ENCODE data around the gene CELF4.

Gene CELF4

GRCh38 chr18:37335409-37335736 lies 230.2 kb downstream of the CELF4 start:
- TF ChIP-seq GATA3 (IDR thresholded peaks at IDR 0.05; ENCODE audit: low read depth, low read length) (no peak), GATA2 (IDR thresholded peaks at IDR 0.05; ENCODE audit: low read depth, low read length) (no peak)

GRCh38 chr18:37334631-37335408 lies 230.8 kb downstream of the CELF4 start:
- TF ChIP-seq GATA3 (IDR thresholded peaks at IDR 0.05; ENCODE audit: low read depth, low read length) (no peak), GATA2 (IDR thresholded peaks at IDR 0.05; ENCODE audit: low read depth, low read length) (peak; percentile 73)

- TF ChIP-seq GATA2 (IDR thresholded peaks at IDR 0.05; ENCODE audit: low read depth, low read length) (no peak), GATA3 (IDR thresholded peaks at IDR 0.05; ENCODE audit: low read depth, low read length) (no peak)
Measured at GRCh38 chr18:37332628-37333420, 232.8 kb downstream of the CELF4 start.

GRCh38 chr18:37332219-37332618 lies 233.4 kb downstream of the CELF4 start:
- TF ChIP-seq GATA3 (IDR thresholded peaks at IDR 0.05; ENCODE audit: low read depth, low read length) (no peak), GATA2 (IDR thresholded peaks at IDR 0.05; ENCODE audit: low read depth, low read length) (no peak)

- no peak for TF ChIP-seq GATA3 (IDR thresholded peaks at IDR 0.05; ENCODE audit: low read depth, low read length)
- no peak for TF ChIP-seq GATA2 (IDR thresholded peaks at IDR 0.05; ENCODE audit: low read depth, low read length)
Measured at GRCh38 chr18:37330173-37330572, 235.4 kb downstream of the CELF4 start.

- TF ChIP-seq GATA2 (IDR thresholded peaks at IDR 0.05; ENCODE audit: low read depth, low read length): no peak
- no peak for TF ChIP-seq GATA3 (IDR thresholded peaks at IDR 0.05; ENCODE audit: low read depth, low read length)
Measured at GRCh38 chr18:37328946-37329719, 236.5 kb downstream of the CELF4 start.

GRCh38 chr18:37327063-37327577 lies 238.5 kb downstream of the CELF4 start:
- TF ChIP-seq GATA2 (IDR thresholded peaks at IDR 0.05; ENCODE audit: low read depth, low read length): no peak
- TF ChIP-seq GATA3 (IDR thresholded peaks at IDR 0.05; ENCODE audit: low read depth, low read length): no peak

GRCh38 chr18:37322492-37323035 lies 243.0 kb downstream of the CELF4 start:
- TF ChIP-seq GATA2 (IDR thresholded peaks at IDR 0.05; ENCODE audit: low read depth, low read length) (no peak), GATA3 (IDR thresholded peaks at IDR 0.05; ENCODE audit: low read depth, low read length) (no peak)

GRCh38 chr18:37321582-37322491 lies 243.8 kb downstream of the CELF4 start:
- TF ChIP-seq GATA3 (IDR thresholded peaks at IDR 0.05; ENCODE audit: low read depth, low read length) (no peak), GATA2 (IDR thresholded peaks at IDR 0.05; ENCODE audit: low read depth, low read length) (no peak)

GRCh38 chr18:37320317-37320716 lies 245.3 kb downstream of the CELF4 start:
- TF ChIP-seq GATA3 (IDR thresholded peaks at IDR 0.05; ENCODE audit: low read depth, low read length) (no peak), GATA2 (IDR thresholded peaks at IDR 0.05; ENCODE audit: low read depth, low read length) (no peak)

GRCh38 chr18:37318360-37319355 lies 246.9 kb downstream of the CELF4 start:
- TF ChIP-seq GATA2 (IDR thresholded peaks at IDR 0.05; ENCODE audit: low read depth, low read length) (no peak), GATA3 (IDR thresholded peaks at IDR 0.05; ENCODE audit: low read depth, low read length) (no peak)

- TF ChIP-seq GATA2 (IDR thresholded peaks at IDR 0.05; ENCODE audit: low read depth, low read length) (no peak), GATA3 (IDR thresholded peaks at IDR 0.05; ENCODE audit: low read depth, low read length) (no peak)
Measured at GRCh38 chr18:37317486-37317885, 248.1 kb downstream of the CELF4 start.

Data from SH-SY5Y (cell line).